ENCODE data around the gene CERS3. TPM values are rescaled to one million over a fixed set of nuclear protein-coding genes. Genes with fewer than 3 reads are reported as not detected.

Gene CERS3
- total and polyA plus RNA-seq, 8 donors, result 0.04 to 0.53 (median 0.15) TPM; not detected in 2

- intact Hi-C loops (cut with DNase I), result no loop called here
- ATAC-seq, result peak; percentile 24
These were observed 31.6 kb upstream of the CERS3 start for GRCh38 chr15:100560323-100560722.

GRCh38 chr15:100559330-100559729, 30.6 kb upstream of the CERS3 start:
- H3K27me3 ChIP-seq, result no peaks in the 10 kb centered on the region
- no peak for TF ChIP-seq CTCF (IDR thresholded peaks at IDR 0.05)
- no peak overlapping the region for H3K4me3 ChIP-seq
- peak overlapping the region in 1 of 2 donors; percentile 74 for H3K27ac ChIP-seq
- peaks cover 0 to 22% of the 10 kb centered on the region in 2 donors for H3K4me1 ChIP-seq
- H3K9me3 ChIP-seq, result no peaks in the 10 kb centered on the region
- DNase-seq (peak in 2 of 4 donors; percentile 38 to 59), ATAC-seq (peak; percentile 61)
- intact Hi-C loops (cut with DNase I), result no loop called here
- peaks cover 0 to 5% of the 10 kb centered on the region in 2 donors for H3K36me3 ChIP-seq

More at GRCh38 chr15:100560323-100560722, 31.6 kb upstream of the CERS3 start:
- peaks cover 0 to 5% of the 10 kb centered on the region in 2 donors for H3K36me3 ChIP-seq
- TF ChIP-seq CTCF (IDR thresholded peaks at IDR 0.05), result no peak
- DNase-seq, result no peak
- H3K9me3 ChIP-seq, result no peaks in the 10 kb centered on the region
- peak overlapping the region in 1 of 2 donors; percentile 74 for H3K27ac ChIP-seq
- no peaks in the 10 kb centered on the region for H3K27me3 ChIP-seq
- no peak overlapping the region for H3K4me3 ChIP-seq
- peaks cover 0 to 22% of the 10 kb centered on the region in 2 donors for H3K4me1 ChIP-seq

- no peak for TF ChIP-seq CTCF (IDR thresholded peaks at IDR 0.05)
- H3K27me3 ChIP-seq, result no peaks in the 10 kb centered on the region
- peaks cover 0 to 5% of the 10 kb centered on the region in 2 donors for H3K36me3 ChIP-seq
- intact Hi-C loops (cut with DNase I), result no loop called here
- H3K9me3 ChIP-seq, result no peaks in the 10 kb centered on the region
- peak overlapping the region in 1 of 2 donors; percentile 74 for H3K27ac ChIP-seq
- DNase-seq (peak in 1 of 4 donors; percentile 82), ATAC-seq (no peak)
- H3K4me3 ChIP-seq, result no peak overlapping the region
- peaks cover 0 to 22% of the 10 kb centered on the region in 2 donors for H3K4me1 ChIP-seq
These were observed 30.1 kb upstream of the CERS3 start for GRCh38 chr15:100558771-100559254.

- no peaks in the 10 kb centered on the region for H3K9me3 ChIP-seq
- H3K4me1 ChIP-seq, result no peaks in the 10 kb centered on the region
- TF ChIP-seq CTCF (IDR thresholded peaks at IDR 0.05), result no peak
- DNase-seq (peak in 1 of 4 donors; percentile 79), ATAC-seq (no peak)
- no peaks in the 10 kb centered on the region for H3K27me3 ChIP-seq
- H3K36me3 ChIP-seq, result no peaks in the 10 kb centered on the region
- intact Hi-C loops (cut with DNase I), result no loop called here
- peak overlapping the region in 1 of 2 donors; percentile 57 for H3K27ac ChIP-seq
- no peak overlapping the region for H3K4me3 ChIP-seq
These were observed 24.7 kb upstream of the CERS3 start for GRCh38 chr15:100553468-100553867.

GRCh38 chr15:100547961-100548360, 19.2 kb upstream of the CERS3 start:
- peaks cover 13 to 24% of the 10 kb centered on the region in 2 donors for H3K27me3 ChIP-seq
- H3K27ac ChIP-seq, result no peak overlapping the region
- DNase-seq (no peak), ATAC-seq (no peak)
- no peak overlapping the region for H3K4me3 ChIP-seq
- H3K9me3 ChIP-seq, result no peaks in the 10 kb centered on the region
- intact Hi-C loops (cut with DNase I), result no loop called here
- TF ChIP-seq CTCF (IDR thresholded peaks at IDR 0.05), result no peak
- H3K4me1 ChIP-seq, result no peaks in the 10 kb centered on the region
- no peaks in the 10 kb centered on the region for H3K36me3 ChIP-seq

Data from left lung (tissue), 10 donors.